CD14-positive monocyte (primary cell): ENCODE results near the gene INSR. TPM values are rescaled to one million over a fixed set of nuclear protein-coding genes. Genes with fewer than 3 reads are reported as not detected.

Experiments used
- DNase-seq, 3 donors: peaks; one replicate each; pipeline ENCODE4 v3.0.0-alpha.2; 2011 to 2022
- H2AFZ ChIP-seq: 2 replicates; pipeline ENCODE4 v1.6.0; 2012; ENCODE audit warnings: mild to moderate bottlenecking, low read depth, low read length, inconsistent platforms; ENCODE audit not compliant: insufficient read depth, poor library complexity, severe bottlenecking
- H3K27ac ChIP-seq, 2 donors: 1 replicate in 1 of 2; 2 replicates in 1 of 2; pipeline ENCODE4 v1.5.1; 2012 to 2013; ENCODE audit warnings: low read length in 2 of 2, control low read depth in 1 of 2, inconsistent platforms in 1 of 2, low read depth in 1 of 2, mild to moderate bottlenecking in 1 of 2
- H3K27me3 ChIP-seq, 2 donors: one replicate each; pipeline versions ENCODE4 v1.6.0 to v1.6.1; 2011 to 2013; ENCODE audit warnings: low read length in 2 of 2; ENCODE audit not compliant: control insufficient read depth in 2 of 2, insufficient read depth in 2 of 2
- H3K36me3 ChIP-seq, 2 donors: replicated peaks in 1 of 2; 1 replicate in 1 of 2; 2 replicates in 1 of 2; pipeline versions ENCODE4 v1.5.1 to v1.6.1; 2012 to 2013; ENCODE audit warnings: low read length in 2 of 2, control low read depth in 1 of 2, inconsistent platforms in 1 of 2, mild to moderate bottlenecking in 1 of 2; ENCODE audit not compliant: insufficient read depth in 2 of 2, control insufficient read depth in 1 of 2
- H3K4me1 ChIP-seq, 2 donors: 1 replicate in 1 of 2; 2 replicates in 1 of 2; pipeline versions ENCODE4 v1.5.1 to v1.6.1; 2012 to 2013; ENCODE audit warnings: low read length in 2 of 2, control low read depth in 1 of 2, inconsistent platforms in 1 of 2, mild to moderate bottlenecking in 1 of 2, moderate library complexity in 1 of 2; ENCODE audit not compliant: insufficient read depth in 2 of 2, control insufficient read depth in 1 of 2
- H3K4me2 ChIP-seq: replicated peaks from 2 replicates; pipeline ENCODE3; 2012; ENCODE audit warnings: low read length, moderate library complexity, mild to moderate bottlenecking; ENCODE audit not compliant: poor library complexity, severe bottlenecking; ENCODE audit errors: extremely low read depth
- H3K4me3 ChIP-seq, 3 experiments: fragments of 200-600 bp in 1 of 3; sonication (generic) in 1 of 3; replicated peaks in 1 of 3; 1 replicate in 2 of 3; 2 replicates in 1 of 3; pipeline ENCODE4 v1.5.1; 2011 to 2013; ENCODE audit warnings: low read length in 3 of 3, mild to moderate bottlenecking in 3 of 3, control low read depth in 2 of 3, low read depth in 2 of 3, inconsistent platforms in 1 of 3, moderate library complexity in 1 of 3
- H3K79me2 ChIP-seq: 2 replicates; pipeline ENCODE4 v1.6.0; 2012; ENCODE audit warnings: mild to moderate bottlenecking, control low read depth, inconsistent platforms, low read length, moderate library complexity; ENCODE audit not compliant: insufficient read depth
- H3K9ac ChIP-seq: 2 replicates; pipeline ENCODE4 v1.6.0; 2017; ENCODE audit warnings: low read length, mild to moderate bottlenecking; ENCODE audit not compliant: insufficient read depth, poor library complexity, severe bottlenecking
- H3K9me3 ChIP-seq, 2 donors: replicated peaks in 1 of 2; 1 replicate in 1 of 2; 2 replicates in 1 of 2; pipeline versions ENCODE4 v1.5.1 to v1.6.1; 2012 to 2013; ENCODE audit warnings: low read length in 2 of 2, control low read depth in 1 of 2; ENCODE audit not compliant: control insufficient read depth in 1 of 2, insufficient read depth in 1 of 2
- H4K20me1 ChIP-seq: 2 replicates; pipeline ENCODE4 v1.6.0; 2012; ENCODE audit warnings: mild to moderate bottlenecking, low read length, control low read depth, moderate library complexity; ENCODE audit not compliant: insufficient read depth
- H3K27ac Mint-ChIP-seq, 7 donors: one replicate each; pipeline ENCODE4 v1.8.0; 2020; ENCODE audit warnings: mild to moderate bottlenecking in 7 of 7, mixed read lengths in 7 of 7, moderate library complexity in 6 of 7, inconsistent platforms in 2 of 7
- H3K27me3 Mint-ChIP-seq, 3 donors: one replicate each; pipeline ENCODE4 v1.8.0; 2021 to 2022; ENCODE audit warnings: low read depth in 3 of 3, mild to moderate bottlenecking in 3 of 3, mixed read lengths in 3 of 3, moderate library complexity in 3 of 3, inconsistent platforms in 1 of 3
- H3K36me3 Mint-ChIP-seq, 2 donors: one replicate each; pipeline ENCODE4 v1.8.0; 2020; ENCODE audit warnings: mixed read lengths in 2 of 2, inconsistent platforms in 1 of 2, mild to moderate bottlenecking in 1 of 2
- H3K4me1 Mint-ChIP-seq: one replicate; pipeline ENCODE4 v1.8.0; 2020; ENCODE audit warnings: mild to moderate bottlenecking, mixed read lengths
- H3K4me3 Mint-ChIP-seq, 2 donors: one replicate each; pipeline ENCODE4 v1.8.0; 2020; ENCODE audit warnings: mild to moderate bottlenecking in 2 of 2, mixed read lengths in 2 of 2, moderate library complexity in 1 of 2
- H3K9me3 Mint-ChIP-seq, 7 donors: one replicate each; pipeline ENCODE4 v1.8.0; 2020 to 2022; ENCODE audit warnings: mixed read lengths in 7 of 7, mild to moderate bottlenecking in 6 of 7, moderate library complexity in 6 of 7, inconsistent platforms in 2 of 7
- CTCF ChIP-seq: fragments of 200-600 bp; IDR thresholded peaks from one replicate; pipeline ENCODE4 v1.8.0; 2022; ENCODE audit warnings: antibody characterized with exemption, mild to moderate bottlenecking
- WGBS: methylation state at CpG from one replicate; pipeline ENCODE4 v1.1.5; 2013; ENCODE audit warnings: missing lambda C conversion rate; ENCODE audit not compliant: insufficient coverage; 5-methylcytosine and 5-hydroxymethylcytosine counted together
- intact Hi-C, 2 donors: fragments of 100-400 bp; cut with micrococcal nuclease; formaldehyde crosslinking; loops; one replicate each; pipeline versions ENCODE4 v1.15.0 to v1.15.1; 2023
- polyA plus RNA-seq, 3 donors: library from polyadenylated mRNA; depleted of rRNA in 1 of 3; unstranded in 2 of 3; stranded (reverse) in 1 of 3; fragments of 300-500 nt in 2 of 3; fragments of >200 nt in 1 of 3; fragmentation: Illumina TruSeq in 2 of 3; gene quantifications; 1 replicate in 2 of 3; 2 replicates in 1 of 3; pipeline ENCODE4 v1.2.3, GENCODE V29; 2012 to 2021

The INSR gene
- polyA plus RNA-seq, 3 donors: 2.9 to 12.4 (median 3.4) TPM

- no peak for DNase-seq
- Histone ChIP-seq H2AFZ (no peak overlapping the region), H3K4me1 (no peaks in the 10 kb centered on the region), H3K4me3 (no peak overlapping the region), H3K27me3 (no peaks in the 10 kb centered on the region), H3K4me2 (no peak overlapping the region), H3K9ac (no peak overlapping the region), H4K20me1 (peaks cover 78% of the 10 kb centered on the region), H3K79me2 (peaks cover 81% of the 10 kb centered on the region), H3K27ac (no peak overlapping the region), H3K9me3 (no peaks in the 10 kb centered on the region), H3K36me3 (no peaks in the 10 kb centered on the region)
- peaks cover 0 to 1% (median 0%) of the 10 kb centered on the region in 3 donors for H3K27me3 Mint-ChIP-seq
- no peak overlapping the region for H3K4me3 Mint-ChIP-seq
- no peak overlapping the region for H3K27ac Mint-ChIP-seq
- no peak for TF ChIP-seq CTCF
- H3K9me3 Mint-ChIP-seq: peaks cover 0 to 2% (median 0%) of the 10 kb centered on the region in 7 donors
- intact Hi-C loops: no loop called here
- H3K4me1 Mint-ChIP-seq: peaks cover 7% of the 10 kb centered on the region
- WGBS: 86% methylated on average over 1 of the region's 7 CpGs
- H3K36me3 Mint-ChIP-seq: peaks cover 7 to 14% of the 10 kb centered on the region in 2 donors
Measured at GRCh38 chr19:7224995-7225394, 69.2 kb downstream of the INSR start.

- H3K4me3 ChIP-seq: no peak overlapping the region
- H3K27me3 Mint-ChIP-seq: peaks cover 0 to 1% (median 0%) of the 10 kb centered on the region in 3 donors
Measured at GRCh38 chr19:7224209-7224686, 70.0 kb downstream of the INSR start.

More at GRCh38 chr19:7224209-7224686, 70.0 kb downstream of the INSR start:
- Mint-ChIP-seq H3K4me1 (peaks cover 8% of the 10 kb centered on the region), H3K27ac (peak overlapping the region in 2 of 7 donors; percentile 14 to 28), H3K4me3 (no peak overlapping the region), H3K9me3 (peaks cover 0 to 7% (median 0%) of the 10 kb centered on the region in 7 donors), H3K36me3 (peaks cover 7 to 11% of the 10 kb centered on the region in 2 donors)
- H3K36me3 ChIP-seq: no peaks in the 10 kb centered on the region
- no peak overlapping the region for H3K27ac ChIP-seq
- no peak overlapping the region for H3K9ac ChIP-seq
- no peaks in the 10 kb centered on the region for H3K9me3 ChIP-seq
- H3K4me2 ChIP-seq: no peak overlapping the region
- WGBS: 97% methylated on average over 14 of the region's 18 CpGs
- no peak for TF ChIP-seq CTCF
- DNase-seq: no peak
- H3K27me3 ChIP-seq: no peaks in the 10 kb centered on the region
- H3K4me1 ChIP-seq: no peaks in the 10 kb centered on the region
- H4K20me1 ChIP-seq: peaks cover 70% of the 10 kb centered on the region
- no peak overlapping the region for H2AFZ ChIP-seq
- H3K79me2 ChIP-seq: peaks cover 73% of the 10 kb centered on the region
- intact Hi-C loops: no loop called here
